Measurements from ENCODE around the gene NBPF20.
"Not testable (repeated sequence)": the region's sequence is repeated elsewhere in the genome, so short reads cannot be mapped to it uniquely, and the experiment has no call there.

The NBPF20 gene

GRCh38 chr1:145425436-145426029, at the start of gene NBPF20:
Gene NBPF20, minus strand, starts transcription at chr1:145425603. Its CDS starts 20,331 bp downstream, at chr1:145405272.
- peak; percentile 43 to 51 for DNase-seq

GRCh38 chr1:145474837-145475368, 49.5 kb upstream of the NBPF20 start:
- DNase-seq, result not testable (repeated sequence)

- DNase-seq, result not testable (repeated sequence)
Measured at GRCh38 chr1:145472731-145473130, 47.3 kb upstream of the NBPF20 start.

- not testable (repeated sequence) for DNase-seq
Measured at GRCh38 chr1:145471365-145471764, 46.0 kb upstream of the NBPF20 start.

GRCh38 chr1:145465405-145466144, 40.2 kb upstream of the NBPF20 start:
- DNase-seq, result not testable (repeated sequence)

GRCh38 chr1:145464708-145465336, 39.4 kb upstream of the NBPF20 start:
- not testable (repeated sequence) for DNase-seq

GRCh38 chr1:145464017-145464416, 38.6 kb upstream of the NBPF20 start:
- DNase-seq, result not testable (repeated sequence)

GRCh38 chr1:145460684-145461083, 35.3 kb upstream of the NBPF20 start:
- not testable (repeated sequence) for DNase-seq

GRCh38 chr1:145460048-145460447, 34.6 kb upstream of the NBPF20 start:
- DNase-seq, result not testable (repeated sequence)

GRCh38 chr1:145459591-145459990, 34.2 kb upstream of the NBPF20 start:
- DNase-seq, result not testable (repeated sequence)

- not testable (repeated sequence) for DNase-seq
Measured at GRCh38 chr1:145459063-145459462, 33.7 kb upstream of the NBPF20 start.

GRCh38 chr1:145454824-145455177, 29.4 kb upstream of the NBPF20 start:
- not testable (repeated sequence) for DNase-seq

GRCh38 chr1:145453873-145454823, 28.7 kb upstream of the NBPF20 start:
- DNase-seq, result not testable (repeated sequence)

- not testable (repeated sequence) for DNase-seq
Measured at GRCh38 chr1:145452506-145452905, 27.1 kb upstream of the NBPF20 start.

GRCh38 chr1:145451914-145452313, 26.5 kb upstream of the NBPF20 start:
- not testable (repeated sequence) for DNase-seq

- DNase-seq, result not testable (repeated sequence)
Measured at GRCh38 chr1:145445219-145445618, 19.8 kb upstream of the NBPF20 start.

GRCh38 chr1:145442340-145442739, 16.9 kb upstream of the NBPF20 start:
- DNase-seq, result not testable (repeated sequence)

GRCh38 chr1:145431363-145432256, 6.2 kb upstream of the NBPF20 start:
- not testable (repeated sequence) for DNase-seq

GRCh38 chr1:145430830-145431229, 5.4 kb upstream of the NBPF20 start:
- DNase-seq, result not testable (repeated sequence)

GRCh38 chr1:145429329-145429728, 3.9 kb upstream of the NBPF20 start:
- not testable (repeated sequence) for DNase-seq
